ENCODE data around the gene GPATCH2L. TPM values are rescaled to one million over a fixed set of nuclear protein-coding genes. Genes with fewer than 3 reads are reported as not detected.

The GPATCH2L gene
- polyA plus RNA-seq, 4 donors = 3.4 to 23.7 (median 5.5) TPM

GRCh38 chr14:76143642-76144041, 8.1 kb upstream of the GPATCH2L start:
- H3K4me3 ChIP-seq (ENCODE audit: low read depth in 1 of 3, low read length in 3 of 3) = no peak overlapping the region
- peaks cover 4 to 22% (median 14%) of the 10 kb centered on the region in 3 donors for H3K27me3 ChIP-seq (ENCODE audit: control insufficient read depth in 3 of 3, insufficient read depth in 3 of 3, low read length in 3 of 3)
- H3K36me3 ChIP-seq (ENCODE audit: control insufficient read depth in 3 of 3, insufficient read depth in 2 of 3, low read depth in 1 of 3, low read length in 3 of 3) = no peaks in the 10 kb centered on the region
- no peaks in the 10 kb centered on the region for H3K4me1 ChIP-seq (ENCODE audit: control insufficient read depth in 3 of 3, insufficient read depth in 2 of 3, low read depth in 1 of 3, low read length in 2 of 3)
- FAIRE-seq (no peak), DNase-seq (no peak)
- H3K9me3 ChIP-seq (ENCODE audit: control insufficient read depth in 2 of 2, insufficient read depth in 1 of 2, low read depth in 1 of 2, low read length in 1 of 2) = peaks cover 0 to 12% of the 10 kb centered on the region in 2 donors
- H3K27ac ChIP-seq (ENCODE audit: low read depth in 1 of 3, low read length in 2 of 3) = no peak overlapping the region
- WGBS, 3 donors = 62 to 70% (median 64%) methylated on average over 2 of the region's 2 CpGs

GRCh38 chr14:76146976-76147375, 4.7 kb upstream of the GPATCH2L start:
- no peak overlapping the region for H3K4me3 ChIP-seq (ENCODE audit: low read depth in 1 of 3, low read length in 3 of 3)
- H3K27ac ChIP-seq (ENCODE audit: low read depth in 1 of 3, low read length in 2 of 3) = no peak overlapping the region
- H3K4me1 ChIP-seq (ENCODE audit: control insufficient read depth in 3 of 3, insufficient read depth in 2 of 3, low read depth in 1 of 3, low read length in 2 of 3) = no peaks in the 10 kb centered on the region
- FAIRE-seq (no peak), DNase-seq (no peak)
- no peaks in the 10 kb centered on the region for H3K36me3 ChIP-seq (ENCODE audit: control insufficient read depth in 3 of 3, insufficient read depth in 2 of 3, low read depth in 1 of 3, low read length in 3 of 3)
- H3K27me3 ChIP-seq (ENCODE audit: control insufficient read depth in 3 of 3, insufficient read depth in 3 of 3, low read length in 3 of 3) = peaks cover 0 to 3% (median 2%) of the 10 kb centered on the region in 3 donors
- H3K9me3 ChIP-seq (ENCODE audit: control insufficient read depth in 2 of 2, insufficient read depth in 1 of 2, low read depth in 1 of 2, low read length in 1 of 2) = peaks cover 0 to 10% of the 10 kb centered on the region in 2 donors

- Histone ChIP-seq H3K36me3 (ENCODE audit: control insufficient read depth in 3 of 3, insufficient read depth in 2 of 3, low read depth in 1 of 3, low read length in 3 of 3) (peaks cover 0 to under 1% (median 0%) of the 10 kb centered on the region in 3 donors), H3K4me3 (ENCODE audit: low read depth in 1 of 3, low read length in 3 of 3) (no peak overlapping the region), H3K27ac (ENCODE audit: low read depth in 1 of 3, low read length in 2 of 3) (no peak overlapping the region), H3K4me1 (ENCODE audit: control insufficient read depth in 3 of 3, insufficient read depth in 2 of 3, low read depth in 1 of 3, low read length in 2 of 3) (peaks cover 0 to 9% (median 4%) of the 10 kb centered on the region in 3 donors), H3K27me3 (ENCODE audit: control insufficient read depth in 3 of 3, insufficient read depth in 3 of 3, low read length in 3 of 3) (peaks cover 0 to 2% (median 2%) of the 10 kb centered on the region in 3 donors), H3K9me3 (ENCODE audit: control insufficient read depth in 2 of 2, insufficient read depth in 1 of 2, low read depth in 1 of 2, low read length in 1 of 2) (peaks cover 0 to 4% of the 10 kb centered on the region in 2 donors)
- DNase-seq (no peak), FAIRE-seq (no peak)
- WGBS, 3 donors = 76 to 80% (median 80%) methylated on average over 2 of the region's 2 CpGs
These were observed 2.5 kb upstream of the GPATCH2L start for GRCh38 chr14:76149196-76149595.

GRCh38 chr14:76152333-76152681, 585 bp downstream of the GPATCH2L start:
- Histone ChIP-seq H3K9me3 (ENCODE audit: control insufficient read depth in 2 of 2, insufficient read depth in 1 of 2, low read depth in 1 of 2, low read length in 1 of 2) (no peaks in the 10 kb centered on the region), H3K36me3 (ENCODE audit: control insufficient read depth in 3 of 3, insufficient read depth in 2 of 3, low read depth in 1 of 3, low read length in 3 of 3) (peaks cover 3 to 7% (median 3%) of the 10 kb centered on the region in 3 donors), H3K4me3 (ENCODE audit: low read depth in 1 of 3, low read length in 3 of 3) (peak overlapping the region; percentile 87 to 95 (median 92)), H3K27me3 (ENCODE audit: control insufficient read depth in 3 of 3, insufficient read depth in 3 of 3, low read length in 3 of 3) (peaks cover 0 to 2% (median 0%) of the 10 kb centered on the region in 3 donors), H3K4me1 (ENCODE audit: control insufficient read depth in 3 of 3, insufficient read depth in 2 of 3, low read depth in 1 of 3, low read length in 2 of 3) (peaks cover 4 to 16% (median 12%) of the 10 kb centered on the region in 3 donors), H3K27ac (ENCODE audit: low read depth in 1 of 3, low read length in 2 of 3) (peak overlapping the region; percentile 77 to 93 (median 88))
- FAIRE-seq (no peak), DNase-seq (peak; percentile 64 to 73)
- WGBS, 3 donors = 0 to 1% (median 1%) methylated on average over 17 of the region's 17 CpGs

GRCh38 chr14:76153919-76154318, 2.2 kb downstream of the GPATCH2L start:
- Histone ChIP-seq H3K4me1 (ENCODE audit: control insufficient read depth in 3 of 3, insufficient read depth in 2 of 3, low read depth in 1 of 3, low read length in 2 of 3) (peaks cover 4 to 16% (median 12%) of the 10 kb centered on the region in 3 donors), H3K4me3 (ENCODE audit: low read depth in 1 of 3, low read length in 3 of 3) (no peak overlapping the region)

GRCh38 chr14:76154539-76155126, 2.9 kb downstream of the GPATCH2L start:
- H3K4me3 ChIP-seq (ENCODE audit: low read depth in 1 of 3, low read length in 3 of 3) = no peak overlapping the region
- 92 to 97% (median 96%) methylated on average over 11 of the region's 11 CpGs for WGBS, 3 donors
- FAIRE-seq = no peak

More at GRCh38 chr14:76153919-76154318, 2.2 kb downstream of the GPATCH2L start:
- Histone ChIP-seq H3K9me3 (ENCODE audit: control insufficient read depth in 2 of 2, insufficient read depth in 1 of 2, low read depth in 1 of 2, low read length in 1 of 2) (no peaks in the 10 kb centered on the region), H3K27me3 (ENCODE audit: control insufficient read depth in 3 of 3, insufficient read depth in 3 of 3, low read length in 3 of 3) (no peaks in the 10 kb centered on the region), H3K27ac (ENCODE audit: low read depth in 1 of 3, low read length in 2 of 3) (no peak overlapping the region), H3K36me3 (ENCODE audit: control insufficient read depth in 3 of 3, insufficient read depth in 2 of 3, low read depth in 1 of 3, low read length in 3 of 3) (peaks cover 3 to 9% (median 3%) of the 10 kb centered on the region in 3 donors)
- DNase-seq (no peak), FAIRE-seq (no peak)
- 76 to 93% (median 80%) methylated on average over 1 of the region's 1 CpG for WGBS, 3 donors

GRCh38 chr14:76163668-76164363, 12.1 kb downstream of the GPATCH2L start:
- no peak overlapping the region for H3K4me3 ChIP-seq (ENCODE audit: low read depth in 1 of 3, low read length in 3 of 3)
- H3K27ac ChIP-seq (ENCODE audit: low read depth in 1 of 3, low read length in 2 of 3) = no peak overlapping the region
- WGBS, 3 donors = 80 to 90% (median 81%) methylated on average over 8 of the region's 8 CpGs
- no peak for DNase-seq
- H3K27me3 ChIP-seq (ENCODE audit: control insufficient read depth in 3 of 3, insufficient read depth in 3 of 3, low read length in 3 of 3) = no peaks in the 10 kb centered on the region
- no peak for FAIRE-seq
- H3K4me1 ChIP-seq (ENCODE audit: control insufficient read depth in 3 of 3, insufficient read depth in 2 of 3, low read depth in 1 of 3, low read length in 2 of 3) = no peaks in the 10 kb centered on the region
- H3K9me3 ChIP-seq (ENCODE audit: control insufficient read depth in 2 of 2, insufficient read depth in 1 of 2, low read depth in 1 of 2, low read length in 1 of 2) = no peaks in the 10 kb centered on the region
- peaks cover 11 to 22% (median 15%) of the 10 kb centered on the region in 3 donors for H3K36me3 ChIP-seq (ENCODE audit: control insufficient read depth in 3 of 3, insufficient read depth in 2 of 3, low read depth in 1 of 3, low read length in 3 of 3)

More at GRCh38 chr14:76154539-76155126, 2.9 kb downstream of the GPATCH2L start:
- H3K27ac ChIP-seq (ENCODE audit: low read depth in 1 of 3, low read length in 2 of 3) = no peak overlapping the region
- no peaks in the 10 kb centered on the region for H3K27me3 ChIP-seq (ENCODE audit: control insufficient read depth in 3 of 3, insufficient read depth in 3 of 3, low read length in 3 of 3)
- peaks cover 3 to 12% (median 4%) of the 10 kb centered on the region in 3 donors for H3K36me3 ChIP-seq (ENCODE audit: control insufficient read depth in 3 of 3, insufficient read depth in 2 of 3, low read depth in 1 of 3, low read length in 3 of 3)
- no peak for DNase-seq
- no peaks in the 10 kb centered on the region for H3K9me3 ChIP-seq (ENCODE audit: control insufficient read depth in 2 of 2, insufficient read depth in 1 of 2, low read depth in 1 of 2, low read length in 1 of 2)
- H3K4me1 ChIP-seq (ENCODE audit: control insufficient read depth in 3 of 3, insufficient read depth in 2 of 3, low read depth in 1 of 3, low read length in 2 of 3) = peaks cover 4 to 16% (median 12%) of the 10 kb centered on the region in 3 donors

GRCh38 chr14:76168531-76168930, 16.8 kb downstream of the GPATCH2L start:
- WGBS, 3 donors = 93 to 95% (median 93%) methylated on average over 3 of the region's 3 CpGs
- no peak for DNase-seq
- H3K36me3 ChIP-seq (ENCODE audit: control insufficient read depth in 3 of 3, insufficient read depth in 2 of 3, low read depth in 1 of 3, low read length in 3 of 3) = peaks cover 9 to 27% (median 17%) of the 10 kb centered on the region in 3 donors

More at GRCh38 chr14:76168531-76168930, 16.8 kb downstream of the GPATCH2L start:
- Histone ChIP-seq H3K4me1 (ENCODE audit: control insufficient read depth in 3 of 3, insufficient read depth in 2 of 3, low read depth in 1 of 3, low read length in 2 of 3) (no peaks in the 10 kb centered on the region), H3K27ac (ENCODE audit: low read depth in 1 of 3, low read length in 2 of 3) (no peak overlapping the region), H3K4me3 (ENCODE audit: low read depth in 1 of 3, low read length in 3 of 3) (no peak overlapping the region), H3K27me3 (ENCODE audit: control insufficient read depth in 3 of 3, insufficient read depth in 3 of 3, low read length in 3 of 3) (no peaks in the 10 kb centered on the region), H3K9me3 (ENCODE audit: control insufficient read depth in 2 of 2, insufficient read depth in 1 of 2, low read depth in 1 of 2, low read length in 1 of 2) (no peaks in the 10 kb centered on the region)
- FAIRE-seq = no peak

Data from small intestine (tissue), 7 donors.